ENCODE measurements around the gene ZNF823. TPM values are rescaled to one million over a fixed set of nuclear protein-coding genes. Genes with fewer than 3 reads are reported as not detected.
A peak's percentile ranks its signal among the peaks of the same experiment; 100 is the strongest.

The ZNF823 gene
- total RNA-seq, 1 donor from 2014 or later: 3.3 TPM

GRCh38 chr19:11673608-11674041, 65.1 kb downstream of the ZNF823 start:
- peak; percentile 66 for DNase-seq
- TF ChIP-seq CTCF (IDR thresholded peaks at IDR 0.05; ENCODE audit: borderline replicate concordance): peak; percentile 86

More at GRCh38 chr19:11673608-11674041, 65.1 kb downstream of the ZNF823 start:
- Histone ChIP-seq H3K9me3 (replicated peaks) (peaks cover 13% of the 10 kb centered on the region), H3K4me3 (peak overlapping the region; percentile 72), H3K27ac (replicated peaks) (peak overlapping the region; percentile 60), H3K36me3 (no peaks in the 10 kb centered on the region), H3K4me1 (peaks cover 16% of the 10 kb centered on the region), H3K27me3 (ENCODE audit: low read depth) (no peaks in the 10 kb centered on the region)
- intact Hi-C loops (cut with micrococcal nuclease): no loop called here

Other genes with a start within 250 kb of the ZNF823 start
- 4.2 TPM for gene ZNF653, start 233.1 kb downstream of the ZNF823 start, total RNA-seq
- 167 TPM for gene ECSIT, start 209.8 kb downstream of the ZNF823 start, total RNA-seq
- gene CNN1, start 200.1 kb downstream of the ZNF823 start, total RNA-seq: 133 TPM
- 33.1 TPM for gene ELOF1, start 179.7 kb downstream of the ZNF823 start, total RNA-seq
- 3.1 TPM for gene ACP5, start 161.3 kb downstream of the ZNF823 start, total RNA-seq
- gene ZNF627, start 141.5 kb downstream of the ZNF823 start, total RNA-seq: 5.5 TPM
- 4.3 TPM for gene ZNF441, start 28.1 kb upstream of the ZNF823 start, total RNA-seq
- gene ZNF491, start 59.6 kb upstream of the ZNF823 start, total RNA-seq: 2.4 TPM
- gene ZNF440, start 75.3 kb upstream of the ZNF823 start, total RNA-seq: 3.7 TPM
- gene ZNF439, start 109.8 kb upstream of the ZNF823 start, total RNA-seq: 4.8 TPM
- 5.2 TPM for gene ZNF69, start 148.8 kb upstream of the ZNF823 start, total RNA-seq
- 3.3 TPM for gene ZNF700, start 186.2 kb upstream of the ZNF823 start, total RNA-seq
- gene ZNF763, start 226.1 kb upstream of the ZNF823 start, total RNA-seq: 3.1 TPM

Data from left ventricle myocardium inferior (tissue), 1 donor.